ENCODE data around the gene FAM107A. TPM values are rescaled to one million over a fixed set of nuclear protein-coding genes. Genes with fewer than 3 reads are reported as not detected.
A peak's percentile ranks its signal among the peaks of the same experiment; 100 is the strongest.

The FAM107A gene
- total RNA-seq, 1 donor from 2014 or later, result not detected

DNA sequence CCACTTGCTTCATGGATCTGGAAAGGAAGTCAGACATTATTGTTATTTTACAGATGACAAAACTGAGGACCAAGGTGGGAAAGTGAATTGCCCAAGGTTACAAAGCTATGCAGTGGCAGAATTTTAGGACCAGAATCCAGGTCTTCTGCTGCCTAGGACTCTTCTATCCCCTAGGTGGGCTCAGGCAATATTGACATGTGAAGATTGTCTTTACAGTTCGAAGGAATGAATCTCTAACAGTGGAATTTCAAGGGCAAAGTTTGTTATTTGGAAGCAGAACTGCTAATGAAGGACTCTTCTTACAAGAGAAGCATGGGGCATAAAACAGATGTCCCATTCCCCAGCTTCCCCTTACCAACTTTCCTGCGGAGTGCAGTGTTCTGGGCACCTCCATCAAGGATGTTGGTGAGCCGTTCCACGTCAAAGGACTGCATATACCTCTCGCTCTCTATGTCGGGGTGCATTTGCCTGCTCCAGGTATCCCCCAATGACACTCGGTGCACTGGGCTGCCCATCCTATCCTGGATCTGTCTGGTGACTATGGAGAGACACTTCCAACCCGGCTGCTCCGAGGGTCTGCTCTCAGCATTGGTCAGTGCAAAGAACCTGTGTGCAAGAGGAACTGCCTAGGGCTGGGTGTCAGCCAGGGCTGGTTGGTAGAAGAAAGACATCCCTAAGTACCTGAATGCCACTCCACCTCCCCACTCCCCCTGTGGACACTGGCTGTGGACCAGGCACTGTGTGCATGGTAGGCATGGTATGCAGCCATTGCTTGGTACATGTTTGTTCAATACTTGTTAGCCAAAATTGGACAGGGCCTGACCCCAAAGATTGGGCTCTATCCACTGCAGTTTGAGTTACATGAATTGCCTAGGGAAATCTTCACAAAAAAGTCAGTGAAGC lies 42.3 kb downstream of the FAM107A start:
- no peaks in the 10 kb centered on the region for H3K4me1 Mint-ChIP-seq (ENCODE audit: low read depth, unreplicated experiment)
- peaks cover 2% of the 10 kb centered on the region for H3K9me3 Mint-ChIP-seq (ENCODE audit: unreplicated experiment)
- DNase-seq, result no peak
- TF ChIP-seq, protein P1, sequence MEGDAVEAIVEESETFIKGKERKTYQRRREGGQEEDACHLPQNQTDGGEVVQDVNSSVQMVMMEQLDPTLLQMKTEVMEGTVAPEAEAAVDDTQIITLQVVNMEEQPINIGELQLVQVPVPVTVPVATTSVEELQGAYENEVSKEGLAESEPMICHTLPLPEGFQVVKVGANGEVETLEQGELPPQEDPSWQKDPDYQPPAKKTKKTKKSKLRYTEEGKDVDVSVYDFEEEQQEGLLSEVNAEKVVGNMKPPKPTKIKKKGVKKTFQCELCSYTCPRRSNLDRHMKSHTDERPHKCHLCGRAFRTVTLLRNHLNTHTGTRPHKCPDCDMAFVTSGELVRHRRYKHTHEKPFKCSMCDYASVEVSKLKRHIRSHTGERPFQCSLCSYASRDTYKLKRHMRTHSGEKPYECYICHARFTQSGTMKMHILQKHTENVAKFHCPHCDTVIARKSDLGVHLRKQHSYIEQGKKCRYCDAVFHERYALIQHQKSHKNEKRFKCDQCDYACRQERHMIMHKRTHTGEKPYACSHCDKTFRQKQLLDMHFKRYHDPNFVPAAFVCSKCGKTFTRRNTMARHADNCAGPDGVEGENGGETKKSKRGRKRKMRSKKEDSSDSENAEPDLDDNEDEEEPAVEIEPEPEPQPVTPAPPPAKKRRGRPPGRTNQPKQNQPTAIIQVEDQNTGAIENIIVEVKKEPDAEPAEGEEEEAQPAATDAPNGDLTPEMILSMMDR (IDR thresholded peaks at IDR 0.05; ENCODE audit: partially characterized antibody, unreplicated experiment), result no peak
- H3K4me3 Mint-ChIP-seq (ENCODE audit: unreplicated experiment), result no peak overlapping the region
- peak overlapping the region; percentile 28 for H3K27ac Mint-ChIP-seq (ENCODE audit: unreplicated experiment)
- no peaks in the 10 kb centered on the region for H3K36me3 Mint-ChIP-seq (ENCODE audit: unreplicated experiment)
- H3K27me3 Mint-ChIP-seq (ENCODE audit: unreplicated experiment), result peaks cover 4% of the 10 kb centered on the region

DNA sequence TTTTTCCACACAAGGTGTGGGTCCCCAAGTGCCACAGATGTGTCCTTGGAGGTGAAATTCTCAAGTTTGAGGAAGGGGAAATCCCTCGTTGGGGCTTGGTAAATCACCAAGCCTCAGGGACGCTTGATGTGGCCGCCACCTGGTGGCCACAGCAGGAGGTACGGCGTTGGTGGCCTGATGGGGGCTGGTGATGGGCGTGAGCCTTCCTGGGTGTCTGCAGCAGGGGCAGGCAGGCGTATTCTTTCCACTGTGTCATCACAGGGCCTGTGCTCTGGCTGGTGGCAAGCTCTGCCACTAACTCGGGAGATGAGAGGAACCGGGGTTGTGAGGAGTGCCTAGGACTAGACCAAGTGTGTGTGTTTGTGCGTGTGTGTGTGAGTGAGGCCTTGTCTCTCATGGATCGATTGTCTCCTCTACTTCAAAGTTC lies 44.4 kb downstream of the FAM107A start:
- Mint-ChIP-seq H3K27me3 (ENCODE audit: unreplicated experiment) (peaks cover 4% of the 10 kb centered on the region), H3K36me3 (ENCODE audit: unreplicated experiment) (no peaks in the 10 kb centered on the region), H3K4me1 (ENCODE audit: low read depth, unreplicated experiment) (peaks cover 2% of the 10 kb centered on the region), H3K27ac (ENCODE audit: unreplicated experiment) (no peak overlapping the region), H3K9me3 (ENCODE audit: unreplicated experiment) (peaks cover 2% of the 10 kb centered on the region), H3K4me3 (ENCODE audit: unreplicated experiment) (no peak overlapping the region)
- DNase-seq, result peak; percentile 85
- TF ChIP-seq, protein P1 (IDR thresholded peaks at IDR 0.05; ENCODE audit: partially characterized antibody, unreplicated experiment), result peak; percentile 92

DNA sequence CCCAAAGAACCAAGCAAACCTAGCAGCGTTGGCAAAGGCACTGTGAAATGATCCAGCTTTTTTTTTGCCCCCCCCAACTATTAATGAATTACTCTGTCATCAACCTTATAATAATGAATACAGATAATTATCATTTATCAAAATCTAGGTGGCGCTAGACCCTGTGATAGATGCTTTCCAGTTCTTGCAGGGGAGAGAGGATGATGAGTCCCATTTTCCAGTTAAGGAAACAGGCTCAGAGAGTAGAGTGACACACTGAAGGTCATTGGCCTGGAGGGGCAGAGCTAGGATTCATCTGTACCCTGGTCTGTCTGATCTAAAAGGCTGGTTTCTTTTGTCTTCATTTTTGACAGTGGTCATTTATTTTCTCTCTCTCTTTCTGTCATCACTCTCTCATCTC lies 45.2 kb downstream of the FAM107A start:
- H3K27ac Mint-ChIP-seq (ENCODE audit: unreplicated experiment), result no peak overlapping the region
- peaks cover 4% of the 10 kb centered on the region for H3K27me3 Mint-ChIP-seq (ENCODE audit: unreplicated experiment)
- H3K36me3 Mint-ChIP-seq (ENCODE audit: unreplicated experiment), result no peaks in the 10 kb centered on the region
- TF ChIP-seq, protein P1 (IDR thresholded peaks at IDR 0.05; ENCODE audit: partially characterized antibody, unreplicated experiment), result no peak
- DNase-seq, result no peak
- peaks cover 2% of the 10 kb centered on the region for H3K9me3 Mint-ChIP-seq (ENCODE audit: unreplicated experiment)
- no peak overlapping the region for H3K4me3 Mint-ChIP-seq (ENCODE audit: unreplicated experiment)
- H3K4me1 Mint-ChIP-seq (ENCODE audit: low read depth, unreplicated experiment), result peaks cover 2% of the 10 kb centered on the region

DNA sequence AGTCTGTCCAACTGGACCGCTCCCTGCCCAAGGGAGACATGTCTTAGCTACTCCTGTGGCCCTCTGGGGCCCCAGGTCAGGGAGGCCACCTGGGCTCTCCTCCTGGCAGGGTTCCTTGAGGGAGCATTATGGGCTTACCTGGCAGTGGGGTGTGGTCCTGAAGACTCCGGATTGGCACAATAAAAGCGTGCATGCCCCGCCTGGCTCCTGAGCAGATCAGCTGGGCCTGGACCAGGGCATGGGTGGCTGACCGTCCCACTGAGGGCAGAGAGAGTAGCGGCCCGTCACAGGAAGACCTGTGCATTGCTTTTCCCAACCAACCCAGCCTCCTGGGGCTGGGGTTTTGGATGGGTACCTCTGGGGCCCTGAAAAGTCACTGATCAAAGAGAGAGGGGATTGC lies 45.6 kb downstream of the FAM107A start:
- Mint-ChIP-seq H3K27me3 (ENCODE audit: unreplicated experiment) (peaks cover 4% of the 10 kb centered on the region), H3K4me3 (ENCODE audit: unreplicated experiment) (no peak overlapping the region), H3K36me3 (ENCODE audit: unreplicated experiment) (no peaks in the 10 kb centered on the region), H3K9me3 (ENCODE audit: unreplicated experiment) (peaks cover 2% of the 10 kb centered on the region), H3K27ac (ENCODE audit: unreplicated experiment) (no peak overlapping the region), H3K4me1 (ENCODE audit: low read depth, unreplicated experiment) (peaks cover 2% of the 10 kb centered on the region)
- DNase-seq, result no peak
- TF ChIP-seq, protein P1 (IDR thresholded peaks at IDR 0.05; ENCODE audit: partially characterized antibody, unreplicated experiment), result no peak

DNA sequence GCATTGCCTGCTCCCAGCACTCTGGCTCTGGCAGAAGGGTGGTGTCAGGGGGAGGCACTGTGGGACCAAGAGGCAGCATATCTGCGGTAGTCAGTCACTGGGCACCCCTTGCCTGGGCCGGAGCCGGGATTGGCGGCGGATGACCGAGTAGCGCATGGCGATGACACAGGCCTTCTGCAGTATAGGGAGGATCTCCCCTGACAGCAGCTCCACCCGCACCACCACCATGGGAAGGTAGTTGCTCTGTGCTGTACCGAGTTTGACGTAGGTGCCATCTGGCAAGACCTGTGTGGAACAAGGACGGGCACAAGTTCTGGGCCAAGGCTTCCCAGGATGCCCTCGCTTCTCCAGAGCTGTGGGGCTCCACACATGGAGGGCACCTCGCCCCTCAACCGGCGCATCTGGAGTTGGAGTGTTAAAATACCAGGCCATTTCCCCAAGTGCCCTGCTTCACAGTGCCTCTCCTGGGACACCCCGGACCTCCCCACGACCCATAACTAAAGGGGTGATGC lies 46.8 kb downstream of the FAM107A start:
- Mint-ChIP-seq H3K4me3 (ENCODE audit: unreplicated experiment) (no peak overlapping the region), H3K27ac (ENCODE audit: unreplicated experiment) (no peak overlapping the region)

More for the DNA sequence above, 46.8 kb downstream of the FAM107A start:
- Mint-ChIP-seq H3K9me3 (ENCODE audit: unreplicated experiment) (peaks cover 2% of the 10 kb centered on the region), H3K4me1 (ENCODE audit: low read depth, unreplicated experiment) (peaks cover 2% of the 10 kb centered on the region), H3K27me3 (ENCODE audit: unreplicated experiment) (peaks cover 6% of the 10 kb centered on the region), H3K36me3 (ENCODE audit: unreplicated experiment) (no peaks in the 10 kb centered on the region)
- TF ChIP-seq, protein P1 (IDR thresholded peaks at IDR 0.05; ENCODE audit: partially characterized antibody, unreplicated experiment), result no peak
- DNase-seq, result no peak
